HCT116 (cell line): ENCODE results near the gene FOXP2.

Source experiments
- CEBPB ChIP-seq: IDR thresholded peaks from 2 replicates; pipeline ENCODE4 v1.6.1; 2012; ENCODE audit warnings: low read depth
- EZH2phosphoT487 ChIP-seq: fragments of 200-600 bp; IDR thresholded peaks from 2 replicates; pipeline ENCODE4 v1.6.1; 2018; ENCODE audit warnings: antibody characterized with exemption, borderline replicate concordance
- POLR2A ChIP-seq: IDR thresholded peaks from 2 replicates; pipeline ENCODE4 v1.7.0; 2011; ENCODE audit warnings: borderline replicate concordance; ENCODE audit not compliant: insufficient read depth, insufficient read length; ENCODE audit errors: extremely low read depth
- POLR2AphosphoS5 ChIP-seq: IDR thresholded peaks from 2 replicates; pipeline ENCODE4 v1.6.1; 2011; ENCODE audit warnings: mild to moderate bottlenecking, low read depth, low read length, moderate library complexity
- SP1 ChIP-seq: IDR thresholded peaks from 2 replicates; pipeline ENCODE4 v1.6.1; 2012; ENCODE audit warnings: low read depth
- TF ChIP-seq, protein P1 (sequence below), 3 experiments: fragments of 200-600 bp in 1 of 3; sonication (generic) in 1 of 3; IDR thresholded peaks in 2 of 3; conservative IDR thresholded peaks in 1 of 3; 2 replicates each; pipeline ENCODE4 v1.5.1; 2012 to 2017; ENCODE audit warnings: low read depth in 2 of 3, low read length in 2 of 3, antibody characterized with exemption in 1 of 3, borderline replicate concordance in 1 of 3, control low read depth in 1 of 3, mild to moderate bottlenecking in 1 of 3, mixed read lengths in 1 of 3, mixed run types in 1 of 3, moderate library complexity in 1 of 3; ENCODE audit not compliant: insufficient read depth in 1 of 3
- TF ChIP-seq, protein P2 (sequence below): IDR thresholded peaks from 2 replicates; pipeline ENCODE4 v1.6.1; 2012
- TF ChIP-seq, protein P3 (sequence below): IDR thresholded peaks from 2 replicates; pipeline ENCODE4 v1.6.1; 2012

DNA sequence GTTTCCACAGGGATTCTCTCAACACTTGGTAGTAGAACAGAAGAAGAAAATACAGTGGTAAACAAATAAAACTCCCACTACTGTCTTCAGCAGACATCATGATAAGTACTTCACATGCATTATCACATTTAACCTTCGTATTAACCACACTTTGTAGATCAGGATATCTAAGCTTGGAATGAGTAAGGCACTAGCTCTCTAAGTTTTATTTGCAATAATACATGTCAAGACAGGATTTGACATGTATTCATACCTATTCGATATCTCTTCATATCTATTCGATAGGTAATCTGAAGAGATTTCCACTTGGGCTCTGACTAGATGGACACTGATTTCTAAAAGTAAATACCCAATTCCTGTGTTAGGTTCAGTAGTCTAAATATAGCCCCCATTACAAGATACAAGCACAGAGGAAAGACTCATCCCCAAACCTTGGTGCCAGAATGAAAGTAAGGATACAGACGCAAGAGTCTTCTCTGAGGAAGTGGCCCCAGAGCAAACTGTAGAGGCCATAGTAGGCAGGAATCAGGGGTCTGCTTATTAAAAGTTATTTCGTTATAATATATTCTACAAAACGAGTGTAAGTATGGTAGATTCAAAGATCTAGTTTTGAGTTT, 58.4 kb downstream of the FOXP2 start:
- TF ChIP-seq EZH2phosphoT487 (no peak), POLR2A (no peak), CEBPB (no peak), POLR2AphosphoS5 (no peak), SP1 (no peak)
- TF ChIP-seq, protein P1, sequence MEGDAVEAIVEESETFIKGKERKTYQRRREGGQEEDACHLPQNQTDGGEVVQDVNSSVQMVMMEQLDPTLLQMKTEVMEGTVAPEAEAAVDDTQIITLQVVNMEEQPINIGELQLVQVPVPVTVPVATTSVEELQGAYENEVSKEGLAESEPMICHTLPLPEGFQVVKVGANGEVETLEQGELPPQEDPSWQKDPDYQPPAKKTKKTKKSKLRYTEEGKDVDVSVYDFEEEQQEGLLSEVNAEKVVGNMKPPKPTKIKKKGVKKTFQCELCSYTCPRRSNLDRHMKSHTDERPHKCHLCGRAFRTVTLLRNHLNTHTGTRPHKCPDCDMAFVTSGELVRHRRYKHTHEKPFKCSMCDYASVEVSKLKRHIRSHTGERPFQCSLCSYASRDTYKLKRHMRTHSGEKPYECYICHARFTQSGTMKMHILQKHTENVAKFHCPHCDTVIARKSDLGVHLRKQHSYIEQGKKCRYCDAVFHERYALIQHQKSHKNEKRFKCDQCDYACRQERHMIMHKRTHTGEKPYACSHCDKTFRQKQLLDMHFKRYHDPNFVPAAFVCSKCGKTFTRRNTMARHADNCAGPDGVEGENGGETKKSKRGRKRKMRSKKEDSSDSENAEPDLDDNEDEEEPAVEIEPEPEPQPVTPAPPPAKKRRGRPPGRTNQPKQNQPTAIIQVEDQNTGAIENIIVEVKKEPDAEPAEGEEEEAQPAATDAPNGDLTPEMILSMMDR (IDR thresholded peaks at IDR 0.05 in 2 of 3, conservative IDR thresholded peaks at IDR 0.05 in 1 of 3; ENCODE audit: borderline replicate concordance in 1 of 3, insufficient read depth in 1 of 3, low read depth in 2 of 3, low read length in 2 of 3): no peak
- TF ChIP-seq, protein P2, sequence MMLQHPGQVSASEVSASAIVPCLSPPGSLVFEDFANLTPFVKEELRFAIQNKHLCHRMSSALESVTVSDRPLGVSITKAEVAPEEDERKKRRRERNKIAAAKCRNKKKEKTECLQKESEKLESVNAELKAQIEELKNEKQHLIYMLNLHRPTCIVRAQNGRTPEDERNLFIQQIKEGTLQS: no peak
- TF ChIP-seq, protein P3, sequence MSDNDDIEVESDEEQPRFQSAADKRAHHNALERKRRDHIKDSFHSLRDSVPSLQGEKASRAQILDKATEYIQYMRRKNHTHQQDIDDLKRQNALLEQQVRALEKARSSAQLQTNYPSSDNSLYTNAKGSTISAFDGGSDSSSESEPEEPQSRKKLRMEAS: no peak
